ENCODE measurements around the gene KLF6.

- TF ChIP-seq, protein P1, sequence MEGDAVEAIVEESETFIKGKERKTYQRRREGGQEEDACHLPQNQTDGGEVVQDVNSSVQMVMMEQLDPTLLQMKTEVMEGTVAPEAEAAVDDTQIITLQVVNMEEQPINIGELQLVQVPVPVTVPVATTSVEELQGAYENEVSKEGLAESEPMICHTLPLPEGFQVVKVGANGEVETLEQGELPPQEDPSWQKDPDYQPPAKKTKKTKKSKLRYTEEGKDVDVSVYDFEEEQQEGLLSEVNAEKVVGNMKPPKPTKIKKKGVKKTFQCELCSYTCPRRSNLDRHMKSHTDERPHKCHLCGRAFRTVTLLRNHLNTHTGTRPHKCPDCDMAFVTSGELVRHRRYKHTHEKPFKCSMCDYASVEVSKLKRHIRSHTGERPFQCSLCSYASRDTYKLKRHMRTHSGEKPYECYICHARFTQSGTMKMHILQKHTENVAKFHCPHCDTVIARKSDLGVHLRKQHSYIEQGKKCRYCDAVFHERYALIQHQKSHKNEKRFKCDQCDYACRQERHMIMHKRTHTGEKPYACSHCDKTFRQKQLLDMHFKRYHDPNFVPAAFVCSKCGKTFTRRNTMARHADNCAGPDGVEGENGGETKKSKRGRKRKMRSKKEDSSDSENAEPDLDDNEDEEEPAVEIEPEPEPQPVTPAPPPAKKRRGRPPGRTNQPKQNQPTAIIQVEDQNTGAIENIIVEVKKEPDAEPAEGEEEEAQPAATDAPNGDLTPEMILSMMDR (IDR thresholded peaks at IDR 0.05) = no peak
- peak in 1 of 2 donors; percentile 49 for TF ChIP-seq POLR2A (IDR thresholded peaks at IDR 0.05)
Observed at GRCh38 chr10:3805201-3805790, 20.3 kb upstream of the KLF6 start.

Measured in Peyer's patch (tissue), 4 donors.